Keratinocyte (primary cell): Measurements from ENCODE around the gene ERC2. TPM values are rescaled to one million over a fixed set of nuclear protein-coding genes. Genes with fewer than 3 reads are reported as not detected.

Source experiments
- DNase-seq: peaks from one replicate; pipeline ENCODE4 v3.0.0-alpha.2; 2011; ENCODE audit warnings: low read depth, missing footprints, low spot score
- FAIRE-seq: peaks from 2 replicates; lab custom pipeline; 2011; peaks lifted over from hg19 to GRCh38; lab: Jason Lieb, UNC
- H2AFZ ChIP-seq: 2 replicates; pipeline ENCODE4 v1.6.0; 2012; ENCODE audit warnings: low read length, control low read depth, inconsistent platforms; ENCODE audit not compliant: control insufficient read depth
- H3K27ac ChIP-seq: 2 replicates; pipeline ENCODE4 v1.5.1; 2011; ENCODE audit warnings: low read length; ENCODE audit not compliant: control insufficient read depth, insufficient read depth
- H3K27me3 ChIP-seq: 3 replicates; pipeline ENCODE4 v1.6.0; 2011; ENCODE audit warnings: low read length; ENCODE audit not compliant: control insufficient read depth, insufficient read depth; ENCODE audit errors: extremely low read depth
- H3K36me3 ChIP-seq, 2 experiments: 2 replicates in 1 of 2; 3 replicates in 1 of 2; pipeline ENCODE4 v1.5.1; 2011; ENCODE audit warnings: low read length in 2 of 2, mild to moderate bottlenecking in 1 of 2; ENCODE audit not compliant: control insufficient read depth in 2 of 2, insufficient read depth in 2 of 2; ENCODE audit errors: extremely low read depth in 1 of 2
- H3K4me1 ChIP-seq: 3 replicates; pipeline ENCODE4 v1.5.1; 2011; ENCODE audit warnings: low read length; ENCODE audit not compliant: control insufficient read depth, insufficient read depth; ENCODE audit errors: extremely low read depth
- H3K4me2 ChIP-seq: 3 replicates; pipeline ENCODE4 v1.6.0; 2011; ENCODE audit warnings: low read depth, low read length; ENCODE audit not compliant: control insufficient read depth, insufficient read depth; ENCODE audit errors: extremely low read depth
- H3K4me3 ChIP-seq, 3 experiments: fragments of 200-600 bp in 1 of 3; sonication (generic) in 1 of 3; 2 replicates in 2 of 3; 3 replicates in 1 of 3; pipeline ENCODE4 v1.5.1; 2011 to 2016; ENCODE audit warnings: low read length in 3 of 3, mild to moderate bottlenecking in 3 of 3, control low read depth in 2 of 3, inconsistent platforms in 1 of 3, low read depth in 1 of 3, mixed read lengths in 1 of 3, mixed run types in 1 of 3, moderate library complexity in 1 of 3; ENCODE audit not compliant: control insufficient read depth in 2 of 3, insufficient read depth in 2 of 3; ENCODE audit errors: extremely low read depth in 1 of 3
- H3K79me2 ChIP-seq: 2 replicates; pipeline ENCODE4 v1.6.0; 2012; ENCODE audit warnings: low read length; ENCODE audit not compliant: control insufficient read depth, insufficient read depth
- H3K9ac ChIP-seq: 3 replicates; pipeline ENCODE4 v1.6.0; 2011; ENCODE audit warnings: low read length; ENCODE audit not compliant: control insufficient read depth, insufficient read depth; ENCODE audit errors: extremely low read depth
- H3K9me1 ChIP-seq: 3 replicates; pipeline ENCODE4 v1.6.0; 2011; ENCODE audit warnings: low read length; ENCODE audit not compliant: control insufficient read depth, insufficient read depth; ENCODE audit errors: extremely low read depth
- H3K9me3 ChIP-seq: 2 replicates; pipeline ENCODE4 v1.5.1; 2012; ENCODE audit warnings: low read depth, low read length; ENCODE audit not compliant: control insufficient read depth
- H4K20me1 ChIP-seq: 3 replicates; pipeline ENCODE4 v1.6.0; 2011; ENCODE audit warnings: low read length; ENCODE audit not compliant: control insufficient read depth, insufficient read depth; ENCODE audit errors: extremely low read depth
- EZH2 ChIP-seq: IDR thresholded peaks from one replicate; pipeline ENCODE4 v1.6.1; 2012; ENCODE audit warnings: inconsistent platforms, mild to moderate bottlenecking, low read length, moderate library complexity
- dilution Hi-C: fragments of 300-500 bp; cut with MboI; formaldehyde crosslinking; loops from one replicate; pipeline ENCODE4 v1.7.0; 2020; ENCODE audit warnings: low sequenced_read_pairs; ENCODE audit not compliant: extremely low pct_ligation_motif_present
- polyA plus RNA-seq, 5 experiments: library from polyadenylated mRNA; depleted of rRNA in 3 of 5; stranded (reverse) in 3 of 5; stranded (forward) in 1 of 5; unstranded in 1 of 5; fragments of >200 nt; gene quantifications; 1 replicate in 1 of 5; 2 replicates in 3 of 5; 3 replicates in 1 of 5; pipeline versions ENCODE4 v1.2.1 to v1.2.3, GENCODE V29; 2011 to 2012; ENCODE audit warnings: missing spikeins in 2 of 5, low read depth in 1 of 5, low replicate concordance in 1 of 5
- TF ChIP-seq, protein P1 (sequence below), 3 experiments: IDR thresholded peaks in 1 of 3; conservative IDR thresholded peaks in 1 of 3; optimal IDR thresholded peaks in 1 of 3; 2 replicates in 2 of 3; 3 replicates in 1 of 3; pipeline versions ENCODE3 to v1.5.1; 2011; ENCODE audit warnings: low read length in 3 of 3, mild to moderate bottlenecking in 3 of 3, moderate library complexity in 2 of 3, control low read depth in 1 of 3, inconsistent platforms in 1 of 3; ENCODE audit not compliant: insufficient read depth in 2 of 3; ENCODE audit errors: extremely low read depth in 1 of 3

Gene ERC2
- polyA plus RNA-seq, 1 donor (not counting 4 experiments of a cell fraction or from before 2014, with no cell fraction given), result 0.08 TPM

GRCh38 chr3:56219894-56220805 is 248.1 kb downstream of the ERC2 start:
- Histone ChIP-seq H3K36me3 (no peaks in the 10 kb centered on the region), H3K27me3 (no peaks in the 10 kb centered on the region), H2AFZ (no peak overlapping the region), H3K4me2 (no peak overlapping the region), H3K79me2 (no peaks in the 10 kb centered on the region), H3K9me1 (no peaks in the 10 kb centered on the region), H3K4me3 (no peak overlapping the region), H4K20me1 (no peaks in the 10 kb centered on the region), H3K4me1 (no peaks in the 10 kb centered on the region), H3K9ac (no peak overlapping the region), H3K9me3 (no peaks in the 10 kb centered on the region), H3K27ac (no peak overlapping the region)
- no peak for TF ChIP-seq EZH2
- TF ChIP-seq, protein P1, sequence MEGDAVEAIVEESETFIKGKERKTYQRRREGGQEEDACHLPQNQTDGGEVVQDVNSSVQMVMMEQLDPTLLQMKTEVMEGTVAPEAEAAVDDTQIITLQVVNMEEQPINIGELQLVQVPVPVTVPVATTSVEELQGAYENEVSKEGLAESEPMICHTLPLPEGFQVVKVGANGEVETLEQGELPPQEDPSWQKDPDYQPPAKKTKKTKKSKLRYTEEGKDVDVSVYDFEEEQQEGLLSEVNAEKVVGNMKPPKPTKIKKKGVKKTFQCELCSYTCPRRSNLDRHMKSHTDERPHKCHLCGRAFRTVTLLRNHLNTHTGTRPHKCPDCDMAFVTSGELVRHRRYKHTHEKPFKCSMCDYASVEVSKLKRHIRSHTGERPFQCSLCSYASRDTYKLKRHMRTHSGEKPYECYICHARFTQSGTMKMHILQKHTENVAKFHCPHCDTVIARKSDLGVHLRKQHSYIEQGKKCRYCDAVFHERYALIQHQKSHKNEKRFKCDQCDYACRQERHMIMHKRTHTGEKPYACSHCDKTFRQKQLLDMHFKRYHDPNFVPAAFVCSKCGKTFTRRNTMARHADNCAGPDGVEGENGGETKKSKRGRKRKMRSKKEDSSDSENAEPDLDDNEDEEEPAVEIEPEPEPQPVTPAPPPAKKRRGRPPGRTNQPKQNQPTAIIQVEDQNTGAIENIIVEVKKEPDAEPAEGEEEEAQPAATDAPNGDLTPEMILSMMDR (optimal IDR thresholded peaks at IDR 0.05 in 1 of 3, IDR thresholded peaks at IDR 0.05 in 1 of 3, conservative IDR thresholded peaks at IDR 0.05 in 1 of 3; ENCODE audit: extremely low read depth in 1 of 3, insufficient read depth in 2 of 3, low read length in 3 of 3), result no peak
- FAIRE-seq (no peak), DNase-seq (no peak)
- dilution Hi-C loops, result no loop called here

DNA sequence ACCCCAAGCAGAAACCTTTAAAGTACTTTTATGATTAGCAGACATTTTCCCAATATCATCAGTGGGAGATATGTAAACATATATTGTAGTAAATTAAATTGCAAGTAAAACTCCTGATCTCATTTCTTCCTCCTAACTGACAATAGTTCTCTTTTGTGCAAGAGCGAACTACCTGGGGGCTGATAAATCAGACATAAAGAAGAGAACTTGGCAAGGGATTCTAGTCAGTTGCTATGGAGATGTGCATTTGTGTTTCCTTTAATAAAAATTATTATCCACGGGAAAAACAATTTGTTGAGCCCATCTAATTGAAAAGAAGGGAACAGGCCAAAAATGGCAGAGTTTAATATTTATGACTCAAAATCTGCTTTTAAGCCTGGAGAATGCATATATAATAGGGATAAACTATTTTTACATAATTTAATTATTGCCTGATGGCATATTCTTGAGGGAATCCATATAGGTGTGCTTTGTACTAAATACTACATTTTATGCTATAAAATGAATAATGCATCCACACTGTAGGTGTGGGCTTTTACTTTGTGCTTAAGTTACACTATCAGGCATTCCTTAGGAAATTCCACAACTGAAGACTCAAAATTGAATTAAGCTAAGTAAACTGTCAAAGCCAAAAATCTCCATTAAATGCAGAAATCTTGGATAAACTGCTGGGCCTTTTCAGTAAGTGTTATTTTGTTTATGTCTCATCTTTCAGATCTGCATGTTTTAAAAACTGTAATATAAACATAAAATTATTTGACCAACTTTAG is 258.1 kb downstream of the ERC2 start:
- Histone ChIP-seq H3K79me2 (no peaks in the 10 kb centered on the region), H3K4me1 (no peaks in the 10 kb centered on the region), H2AFZ (no peak overlapping the region), H3K4me3 (no peak overlapping the region), H3K27me3 (no peaks in the 10 kb centered on the region), H4K20me1 (no peaks in the 10 kb centered on the region), H3K27ac (no peak overlapping the region), H3K4me2 (no peak overlapping the region), H3K9me1 (no peaks in the 10 kb centered on the region), H3K9me3 (no peaks in the 10 kb centered on the region), H3K36me3 (no peaks in the 10 kb centered on the region), H3K9ac (no peak overlapping the region)
- dilution Hi-C loops, result no loop called here
- no peak for TF ChIP-seq EZH2
- TF ChIP-seq, protein P1 (optimal IDR thresholded peaks at IDR 0.05 in 1 of 3, IDR thresholded peaks at IDR 0.05 in 1 of 3, conservative IDR thresholded peaks at IDR 0.05 in 1 of 3; ENCODE audit: extremely low read depth in 1 of 3, insufficient read depth in 2 of 3, low read length in 3 of 3), result no peak
- DNase-seq, result no peak
- no peak for FAIRE-seq
